ENCODE results near the gene SLC49A3. TPM values are rescaled to one million over a fixed set of nuclear protein-coding genes. Genes with fewer than 3 reads are reported as not detected.

The SLC49A3 gene
- total and polyA plus RNA-seq, 2 of the 8 experiments (the other 6 are each of a cell fraction or from before 2014, with no cell fraction given) = 5.0 to 8.8 TPM

DNA sequence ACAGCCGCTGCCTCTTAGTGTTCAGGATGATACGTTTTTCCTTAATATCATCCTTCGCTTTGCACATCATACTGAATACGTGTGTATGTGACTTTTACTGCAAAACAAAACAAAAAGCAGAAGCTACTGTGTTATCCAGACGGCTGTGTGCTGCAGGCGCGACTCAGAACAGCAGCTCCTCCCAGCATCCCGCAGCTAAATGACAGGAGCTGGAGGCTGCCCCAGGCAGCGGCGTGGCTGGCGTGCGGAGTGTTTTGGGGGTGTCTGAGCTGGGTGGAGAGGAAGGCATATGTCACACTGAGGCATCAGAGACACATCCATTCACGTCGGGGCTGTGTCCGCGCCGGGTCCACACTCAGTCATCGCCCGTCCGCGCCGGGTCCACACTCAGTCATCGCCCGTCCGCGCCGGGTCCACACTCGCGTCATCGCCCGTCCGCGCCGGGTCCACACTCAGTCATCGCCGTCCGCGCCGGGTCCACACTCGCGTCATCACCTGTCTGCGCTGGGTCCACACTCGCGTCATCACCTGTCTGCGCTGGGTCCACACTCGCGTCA, 33.3 kb upstream of the SLC49A3 start:
- H3K36me3 ChIP-seq (ENCODE audit: control insufficient read depth in 2 of 4, insufficient read depth in 4 of 4, low read length in 3 of 4) = peaks cover 0 to 9% (median 0%) of the 10 kb centered on the region in 4 experiments; a peak in 2 of 8 replicates

More for the DNA sequence above, 33.3 kb upstream of the SLC49A3 start:
- no peak overlapping the region for H4K8ac ChIP-seq (ENCODE audit: extremely low read depth, insufficient read depth, low read length)
- H4K91ac ChIP-seq (replicated peaks; ENCODE audit: insufficient read length, low read length) = no peak overlapping the region
- peaks cover 31% of the 10 kb centered on the region for H3K79me1 ChIP-seq (ENCODE audit: low read depth, low read length)
- peaks cover 35 to 55% of the 10 kb centered on the region in 2 experiments for H4K20me1 ChIP-seq (replicated peaks in 1 of 2; ENCODE audit: control insufficient read depth in 1 of 2, insufficient read depth in 2 of 2, low read length in 2 of 2)
- H2BK12ac ChIP-seq (ENCODE audit: low read depth, low read length) = no peak overlapping the region
- H2BK5ac ChIP-seq (ENCODE audit: low read depth, low read length) = no peak overlapping the region
- no peaks in the 10 kb centered on the region for H3K23me2 ChIP-seq (ENCODE audit: low read depth, low read length)
- no peak overlapping the region for H3K14ac ChIP-seq (ENCODE audit: insufficient read length)
- H3K4ac ChIP-seq (replicated peaks; ENCODE audit: insufficient read length, low read depth, low read length) = no peak overlapping the region
- no peaks in the 10 kb centered on the region for H3K27me3 ChIP-seq (replicated peaks in 1 of 4; ENCODE audit: control insufficient read depth in 3 of 4, extremely low read depth in 1 of 4, insufficient read depth in 3 of 4, low read length in 3 of 4)
- H3K4me3 ChIP-seq (ENCODE audit: extremely low read depth in 1 of 4, insufficient read depth in 2 of 4, low read depth in 3 of 4, low read length in 4 of 4) = no peak overlapping the region
- no peak overlapping the region for H2BK120ac ChIP-seq (replicated peaks; ENCODE audit: low read depth, low read length)
- no peak overlapping the region for H4K5ac ChIP-seq (ENCODE audit: insufficient read length, low read depth, low read length)
- no peak for FAIRE-seq
- H2BK20ac ChIP-seq (ENCODE audit: low read length) = no peak overlapping the region
- H2BK15ac ChIP-seq (ENCODE audit: low read length) = no peak overlapping the region
- TF ChIP-seq JUND (IDR thresholded peaks at IDR 0.05; ENCODE audit: low read length) (no peak), ZNF274 (IDR thresholded peaks at IDR 0.05; ENCODE audit: borderline replicate concordance, extremely low read depth, low read length) (no peak), TAF7 (optimal IDR thresholded peaks at IDR 0.05; ENCODE audit: borderline replicate concordance, low read depth, low read length) (no peak), TAF1 (IDR thresholded peaks at IDR 0.05; ENCODE audit: low read depth, low read length) (no peak), RFX5 (IDR thresholded peaks at IDR 0.05; ENCODE audit: borderline replicate concordance, low read depth, low read length) (no peak), HDAC6 (IDR thresholded peaks at IDR 0.05; ENCODE audit: low read depth, low read length) (no peak), EGR1 (IDR thresholded peaks at IDR 0.05; ENCODE audit: borderline replicate concordance, low read depth, low read length) (no peak)
- DNase-seq (ENCODE audit: low read depth in 1 of 2, low spot score in 2 of 2) = no peak
- no peaks in the 10 kb centered on the region for H3K4me1 ChIP-seq (replicated peaks in 1 of 4; ENCODE audit: control insufficient read depth in 3 of 4, insufficient read depth in 4 of 4, low read length in 3 of 4)
- H3K9me3 ChIP-seq (ENCODE audit: insufficient read depth in 2 of 2, low read depth in 1 of 2, low read length in 1 of 2) = no peaks in the 10 kb centered on the region
- H3K18ac ChIP-seq (ENCODE audit: extremely low read depth, low read length) = no peak overlapping the region
- H3K9ac ChIP-seq (replicated peaks in 1 of 4; ENCODE audit: extremely low read depth in 1 of 4, low read depth in 3 of 4, low read length in 3 of 4) = no peak overlapping the region
- H3K27ac ChIP-seq (ENCODE audit: low read depth, low read length) = no peak overlapping the region
- H3K23ac ChIP-seq (ENCODE audit: insufficient read length) = no peak overlapping the region
- no peak overlapping the region for H2AK5ac ChIP-seq (ENCODE audit: low read depth, low read length)
- no peak overlapping the region for H3K56ac ChIP-seq (replicated peaks; ENCODE audit: insufficient read length, low read depth, low read length)
- ChIA-PET POLR2A (ENCODE audit: partially characterized antibody) (no interaction called here), CTCF (ENCODE audit: partially characterized antibody) (no interaction called here)
- no peak overlapping the region for H2AFZ ChIP-seq (ENCODE audit: low read length)
- H3K79me2 ChIP-seq (ENCODE audit: control insufficient read depth in 1 of 2, insufficient read depth in 2 of 2, low read length in 2 of 2) = peaks cover 0 to 82% of the 10 kb centered on the region in 2 experiments; a peak in 3 of 4 replicates
- no peak overlapping the region for H3K4me2 ChIP-seq (ENCODE audit: insufficient read depth in 1 of 2, low read depth in 2 of 2, low read length in 2 of 2)
- WGBS, 2 experiments (ENCODE audit: extremely low coverage in 1 of 2, insufficient coverage in 1 of 2, insufficient read length in 1 of 2, insufficient replicate concordance in 2 of 2, low coverage in 1 of 2, low lambda C conversion rate in 2 of 2, missing lambda C conversion rate in 1 of 2) = 97% methylated on average over 31 of the region's 47 CpGs; no CpG with 5 or more reads in 1 of the 2 experiments

All from H1 (cell line).